Stimulated activated CD8-positive, alpha-beta memory T cell treated with anti-CD3 and anti-CD28 coated beads, Interleukin-15, amount 100 ng/mL, for 4 hours (primary cell): ENCODE data around the gene C19orf33.
"Not testable (repeated sequence)": the region's sequence is repeated elsewhere in the genome, so short reads cannot be mapped to it uniquely, and the experiment has no call there.

Experiments used
- DNase-seq, 2 donors: peaks; one replicate each; pipeline ENCODE4 v3.0.0-alpha.2; 2020; ENCODE audit warnings: low read depth in 2 of 2

The C19orf33 gene

GRCh38 chr19:38337360-38337653 is 33.3 kb downstream of the C19orf33 start:
- DNase-seq, result no peak

DNA sequence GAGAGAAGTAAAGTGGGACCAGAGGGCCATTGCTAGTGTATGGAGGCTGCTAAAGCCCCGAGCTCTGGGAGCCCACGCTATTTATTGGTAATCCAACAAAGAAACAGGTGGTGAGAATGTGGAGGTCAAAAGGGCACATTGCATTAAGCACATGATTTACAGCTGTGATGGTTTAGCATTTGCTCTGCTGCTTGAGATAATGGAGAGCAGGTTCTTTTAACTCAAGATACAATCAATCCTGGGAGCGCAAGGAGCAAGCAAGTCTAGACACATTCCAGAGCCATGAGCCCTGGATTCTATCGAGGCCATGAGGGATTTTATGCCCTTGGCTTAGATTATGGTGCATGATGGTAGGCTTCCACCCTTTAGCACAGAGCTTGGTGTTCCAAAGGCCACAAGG is 35.0 kb downstream of the C19orf33 start:
- DNase-seq, result not testable (repeated sequence)

- DNase-seq, result no peak
Measured at GRCh38 chr19:38340927-38341326, 36.9 kb downstream of the C19orf33 start.

GRCh38 chr19:38346837-38347236 is 42.8 kb downstream of the C19orf33 start:
- DNase-seq, result no peak

DNA sequence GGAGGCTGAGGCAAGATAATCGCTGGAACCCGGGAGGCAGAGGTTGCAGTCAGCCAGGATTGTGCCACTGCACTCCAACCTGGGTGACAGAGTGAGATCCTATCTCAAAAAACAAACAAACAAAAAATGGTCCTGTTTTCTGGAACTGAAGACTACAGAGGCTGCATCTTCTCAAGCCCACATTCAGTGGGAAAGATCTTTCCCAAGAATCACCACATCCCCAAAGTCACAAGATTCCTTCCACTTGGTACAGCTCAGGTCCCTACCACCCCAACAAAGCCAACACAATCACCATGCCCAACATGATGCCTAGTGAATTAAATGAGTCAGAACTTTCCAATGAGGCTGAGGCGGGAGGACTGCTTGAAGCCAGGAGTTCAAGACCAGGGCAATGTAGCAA is 46.8 kb downstream of the C19orf33 start:
- no peak for DNase-seq

DNA sequence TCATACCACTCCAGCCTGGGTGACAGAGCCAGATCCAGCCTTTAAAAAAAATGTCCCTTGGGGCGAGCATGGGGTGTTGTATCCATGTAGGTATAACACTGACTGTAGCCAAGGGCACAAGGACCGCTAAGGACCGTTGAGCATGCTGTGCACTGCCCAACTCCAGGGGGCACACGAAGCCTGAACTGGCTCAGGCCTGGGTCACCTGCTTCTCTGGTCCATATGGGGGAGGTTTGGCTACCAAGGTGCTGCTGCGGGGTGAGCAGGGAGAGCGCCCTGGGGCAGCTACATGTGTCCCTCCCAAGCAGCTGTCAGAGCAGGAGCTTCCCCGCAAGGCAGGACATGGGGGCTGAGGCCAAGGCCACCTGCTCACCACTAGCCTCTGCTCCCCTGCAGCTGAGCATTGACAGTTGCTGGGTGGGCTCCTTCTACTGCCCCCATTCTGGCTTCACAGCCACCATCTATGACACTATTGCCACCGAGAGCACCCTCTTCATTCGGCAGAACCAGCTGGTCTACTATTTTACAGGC is 47.9 kb downstream of the C19orf33 start:
- no peak for DNase-seq

- no peak for DNase-seq
Measured at GRCh38 chr19:38352611-38353010, 48.6 kb downstream of the C19orf33 start.
